GM19240 (cell line): Measurements from ENCODE around the gene TNFAIP8.

Source experiments
- DNase-seq: peaks from one replicate; pipeline ENCODE4 v3.0.0; 2011; ENCODE audit warnings: low spot score; ENCODE audit not compliant: insufficient read length

Gene TNFAIP8

GRCh38 chr5:119367502-119368237, 11.9 kb downstream of the TNFAIP8 start:
- DNase-seq = no peak

GRCh38 chr5:119368238-119368630, 12.4 kb downstream of the TNFAIP8 start:
- no peak for DNase-seq

GRCh38 chr5:119370486-119370885, 14.7 kb downstream of the TNFAIP8 start:
- DNase-seq = no peak

- DNase-seq = no peak
Observed at GRCh38 chr5:119371146-119371545, 15.3 kb downstream of the TNFAIP8 start.

GRCh38 chr5:119373449-119373858, 17.6 kb downstream of the TNFAIP8 start:
- DNase-seq = no peak

GRCh38 chr5:119374901-119375300, 19.1 kb downstream of the TNFAIP8 start:
- no peak for DNase-seq

GRCh38 chr5:119377066-119377465, 21.2 kb downstream of the TNFAIP8 start:
- DNase-seq = no peak

GRCh38 chr5:119378075-119378700, 22.4 kb downstream of the TNFAIP8 start:
- DNase-seq = no peak

- no peak for DNase-seq
Observed at GRCh38 chr5:119379096-119379495, 23.3 kb downstream of the TNFAIP8 start.

GRCh38 chr5:119379942-119380547, 24.2 kb downstream of the TNFAIP8 start:
- DNase-seq = no peak

- DNase-seq = no peak
Observed at GRCh38 chr5:119382169-119382568, 26.4 kb downstream of the TNFAIP8 start.

- no peak for DNase-seq
Observed at GRCh38 chr5:119383008-119383407, 27.2 kb downstream of the TNFAIP8 start.

GRCh38 chr5:119385136-119385535, 29.3 kb downstream of the TNFAIP8 start:
- no peak for DNase-seq

GRCh38 chr5:119385536-119386128, 29.8 kb downstream of the TNFAIP8 start:
- DNase-seq = no peak

GRCh38 chr5:119386596-119387344, 31.0 kb downstream of the TNFAIP8 start:
- no peak for DNase-seq

- no peak for DNase-seq
Observed at GRCh38 chr5:119387945-119388618, 32.3 kb downstream of the TNFAIP8 start.

- no peak for DNase-seq
Observed at GRCh38 chr5:119388619-119389190, 32.9 kb downstream of the TNFAIP8 start.

- DNase-seq = no peak
Observed at GRCh38 chr5:119389288-119390030, 33.6 kb downstream of the TNFAIP8 start.

- DNase-seq = no peak
Observed at GRCh38 chr5:119390404-119390803, 34.6 kb downstream of the TNFAIP8 start.

- DNase-seq = no peak
Observed at GRCh38 chr5:119393201-119393691, 37.4 kb downstream of the TNFAIP8 start.
